ENCODE measurements around the gene ITPKB.
"Not testable (repeated sequence)": the region's sequence is repeated elsewhere in the genome, so short reads cannot be mapped to it uniquely, and the experiment has no call there.

The ITPKB gene

DNA sequence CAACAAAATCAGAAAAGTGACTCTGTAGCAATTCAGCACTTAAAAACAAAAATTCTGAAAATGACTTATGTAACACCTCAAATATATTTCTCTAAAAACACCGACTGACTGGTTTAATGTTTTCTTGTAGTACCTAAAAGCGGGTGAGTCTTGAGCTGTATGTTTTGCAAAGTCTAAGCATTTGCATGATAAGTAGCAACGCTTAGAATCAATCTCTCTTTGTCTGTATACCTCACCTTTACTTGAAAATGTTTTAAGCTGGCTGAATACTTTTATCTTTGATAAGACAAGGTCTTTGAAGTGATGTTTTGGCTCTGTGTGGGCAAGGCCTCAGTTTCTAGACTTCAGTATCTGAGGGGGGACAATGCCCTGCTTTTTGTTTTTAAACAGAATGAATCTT is 8.2 kb downstream of the ITPKB start:
- no peak for DNase-seq (ENCODE audit: low read depth)

DNA sequence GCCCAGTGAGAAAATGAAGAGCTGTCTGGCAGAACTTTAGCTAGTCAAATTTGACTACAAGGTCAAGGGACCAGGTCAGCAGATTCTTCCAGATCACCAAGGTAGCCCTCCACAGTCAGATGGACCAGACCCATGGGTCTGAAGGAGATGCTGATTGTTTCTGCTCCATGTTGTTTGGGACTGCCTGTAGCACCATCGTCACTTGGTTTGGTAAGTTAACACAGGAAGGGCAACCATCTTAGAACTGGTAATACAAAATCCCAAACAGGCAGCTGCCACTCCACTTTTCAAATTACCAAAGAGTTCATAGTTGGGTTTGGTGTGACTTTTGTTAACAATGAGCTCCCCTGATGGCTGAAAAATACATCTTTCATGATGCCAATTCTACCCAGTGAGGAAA is 9.0 kb downstream of the ITPKB start:
- DNase-seq (ENCODE audit: low read depth) = no peak

- DNase-seq (ENCODE audit: low read depth) = no peak
Measured at GRCh38 chr1:226728448-226728847, 10.6 kb downstream of the ITPKB start.

GRCh38 chr1:226725897-226726267 is 13.2 kb downstream of the ITPKB start:
- DNase-seq (ENCODE audit: low read depth) = no peak

- no peak for DNase-seq (ENCODE audit: low read depth)
Measured at GRCh38 chr1:226723657-226724532, 15.2 kb downstream of the ITPKB start.

DNA sequence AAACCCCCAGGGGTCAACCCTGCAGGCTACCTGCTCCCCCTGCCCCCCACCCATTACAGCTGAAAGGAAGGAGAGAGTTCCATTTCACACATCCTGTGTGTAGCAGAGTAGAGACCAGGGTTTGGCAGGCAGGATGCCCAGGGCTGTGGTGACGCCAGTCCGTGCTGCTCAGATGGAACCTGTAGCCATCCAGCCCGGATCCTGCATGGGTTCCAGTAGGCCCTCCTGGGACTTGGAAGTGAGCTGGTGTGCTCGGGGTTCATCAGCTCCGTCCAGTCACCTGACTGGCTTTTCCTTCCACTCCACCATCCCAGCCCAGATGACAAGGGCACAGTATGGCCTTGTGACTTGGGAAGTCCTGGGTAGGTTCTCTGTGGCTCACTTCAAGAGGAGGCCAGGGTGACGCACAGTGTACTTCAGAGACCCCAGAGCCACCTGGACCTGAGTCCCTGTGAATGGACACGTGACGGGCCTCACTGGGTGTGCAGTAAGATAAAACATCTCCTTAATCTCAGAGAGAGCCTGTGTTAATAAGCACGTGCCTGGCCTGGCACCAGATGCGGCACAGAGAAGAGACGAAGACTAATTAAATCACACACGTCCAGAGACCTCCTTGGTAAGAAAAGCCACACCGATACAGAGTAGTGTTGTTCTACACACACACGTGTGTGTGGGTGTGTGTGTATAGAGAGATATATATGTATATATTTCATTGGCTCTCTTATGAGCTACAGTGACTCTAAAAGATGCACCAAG is 16.0 kb downstream of the ITPKB start:
- DNase-seq (ENCODE audit: low read depth) = no peak

GRCh38 chr1:226722240-226722900 is 16.7 kb downstream of the ITPKB start:
- no peak for DNase-seq (ENCODE audit: low read depth)

DNA sequence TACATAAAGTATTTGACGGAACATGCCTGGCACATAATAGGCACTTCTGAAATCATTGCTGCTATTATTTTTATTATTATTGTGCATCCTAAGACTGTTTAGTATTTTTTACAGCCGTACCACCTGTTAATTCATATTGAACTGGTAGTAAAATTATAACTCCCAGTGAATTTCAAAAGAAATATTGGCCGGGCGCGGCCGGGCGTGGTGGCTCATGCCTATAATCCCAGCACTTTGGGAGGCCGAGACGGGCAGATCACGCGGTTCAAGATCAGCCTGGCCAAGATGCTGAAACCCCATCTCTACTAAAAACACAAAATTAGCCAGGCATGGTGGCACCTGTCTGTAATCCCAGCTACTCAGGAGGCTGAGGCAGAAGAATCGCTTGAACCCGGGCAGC is 18.5 kb downstream of the ITPKB start:
- DNase-seq (ENCODE audit: low read depth) = not testable (repeated sequence)

DNA sequence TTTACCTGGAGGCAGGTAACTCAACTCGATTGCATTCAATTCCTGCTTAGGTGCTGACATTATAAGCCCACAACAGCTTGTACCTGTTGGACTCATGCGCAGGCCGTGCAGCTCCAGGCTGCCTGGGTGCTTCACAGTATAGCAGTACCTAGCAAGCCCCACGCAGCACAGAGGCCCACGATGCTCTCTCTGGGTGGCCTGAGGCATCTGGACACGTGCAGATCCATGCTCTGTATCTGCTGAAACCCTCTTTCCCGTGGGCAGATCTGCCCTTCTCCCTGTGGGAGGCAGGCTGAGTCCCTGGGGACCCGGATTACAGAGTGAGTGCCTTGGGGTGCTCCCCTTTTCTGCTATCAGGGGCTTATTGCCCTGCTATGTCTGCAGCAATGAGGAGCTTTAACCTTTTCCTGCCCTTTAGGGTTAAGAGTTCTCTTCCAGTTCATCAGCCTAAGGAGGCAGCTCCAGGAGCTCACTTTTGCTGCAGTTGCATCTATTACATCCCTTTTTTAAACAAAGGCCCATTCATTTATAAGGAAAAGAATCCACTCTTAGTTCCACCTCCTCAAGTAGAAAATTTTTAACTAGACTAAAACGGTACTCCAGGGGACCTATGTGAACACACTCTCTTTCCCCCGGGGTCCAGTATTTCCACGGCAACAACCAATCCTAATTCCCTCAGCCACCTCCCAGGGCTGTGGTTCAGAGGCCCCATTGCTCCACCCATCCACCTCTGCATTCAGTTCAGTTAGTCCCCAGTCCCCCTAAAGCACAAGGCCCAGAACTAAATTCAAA is 19.3 kb downstream of the ITPKB start:
- DNase-seq (ENCODE audit: low read depth) = no peak

DNA sequence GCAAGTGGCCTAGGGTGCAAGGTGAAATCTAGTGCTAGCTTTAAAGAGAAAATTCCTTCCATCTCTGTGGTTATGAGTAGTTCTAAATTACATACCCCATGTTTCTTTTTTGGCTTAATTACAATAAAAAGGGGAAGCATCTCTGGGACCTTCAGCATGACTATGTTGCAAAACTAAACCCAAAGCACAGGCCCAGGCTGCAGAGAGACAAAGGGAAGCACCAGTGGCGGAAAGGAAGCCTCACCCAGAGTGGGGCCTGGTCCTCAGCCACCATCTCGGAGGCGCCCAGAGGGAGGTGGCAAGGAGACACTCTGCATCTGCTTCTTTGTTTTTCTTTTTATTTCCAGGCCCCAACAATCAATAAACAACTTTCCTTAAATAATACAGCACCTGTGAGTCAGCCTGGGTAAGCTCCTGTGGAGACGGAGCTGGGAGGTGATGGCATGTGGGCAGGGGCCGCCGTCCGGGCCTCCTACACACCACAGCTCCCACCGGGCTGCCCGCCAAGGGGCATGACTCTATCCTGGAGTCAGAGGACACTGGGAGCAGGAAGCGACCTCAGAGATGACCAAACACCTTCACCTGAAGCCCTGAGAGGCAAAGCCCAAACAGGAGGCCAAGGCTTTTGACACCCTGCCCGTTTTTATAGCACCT is 21.7 kb downstream of the ITPKB start:
- no peak for DNase-seq (ENCODE audit: low read depth)

DNA sequence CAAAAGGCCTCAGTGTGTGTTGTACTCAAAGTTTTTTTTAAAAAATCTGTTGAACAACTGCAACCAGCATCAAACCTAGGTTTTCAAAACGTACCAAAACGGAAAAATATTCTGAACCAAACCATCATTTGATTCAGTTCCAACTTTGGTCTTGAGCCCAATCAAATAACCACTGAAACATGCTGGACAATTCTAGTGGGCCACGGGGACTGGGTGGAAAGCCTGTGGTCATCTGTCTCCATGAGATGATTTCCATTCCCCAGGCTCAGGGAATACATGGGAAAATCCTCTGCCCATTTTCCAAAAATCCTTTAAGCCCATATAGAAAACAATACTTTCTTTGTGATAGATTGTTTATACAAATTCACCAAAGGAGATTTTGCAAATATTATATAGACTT is 22.5 kb downstream of the ITPKB start:
- no peak for DNase-seq (ENCODE audit: low read depth)

DNA sequence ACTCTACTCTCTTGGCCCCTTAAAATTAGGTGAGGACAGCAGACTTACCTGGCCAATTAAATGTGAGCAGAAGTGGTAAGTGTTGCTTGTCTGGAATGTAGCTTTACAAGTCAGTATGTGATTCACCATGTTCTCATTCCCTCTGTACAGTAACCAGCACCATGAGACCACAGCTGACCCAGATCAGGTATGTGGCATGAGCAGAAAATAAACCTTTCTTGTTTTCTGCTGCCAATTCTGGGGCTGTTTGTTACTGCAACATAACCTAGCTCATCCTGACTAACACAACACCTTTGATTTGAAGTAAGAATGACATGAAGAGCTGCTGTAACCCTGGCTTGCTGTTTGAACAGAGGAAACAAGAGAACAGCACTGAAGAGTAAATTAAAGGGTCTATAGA is 24.9 kb downstream of the ITPKB start:
- DNase-seq (ENCODE audit: low read depth) = no peak

- DNase-seq (ENCODE audit: low read depth) = no peak
Measured at GRCh38 chr1:226712742-226713419, 26.2 kb downstream of the ITPKB start.

- DNase-seq (ENCODE audit: low read depth) = peak; percentile 46
Measured at GRCh38 chr1:226711976-226712741, 26.9 kb downstream of the ITPKB start.

- no peak for DNase-seq (ENCODE audit: low read depth)
Measured at GRCh38 chr1:226710501-226710900, 28.6 kb downstream of the ITPKB start.

DNA sequence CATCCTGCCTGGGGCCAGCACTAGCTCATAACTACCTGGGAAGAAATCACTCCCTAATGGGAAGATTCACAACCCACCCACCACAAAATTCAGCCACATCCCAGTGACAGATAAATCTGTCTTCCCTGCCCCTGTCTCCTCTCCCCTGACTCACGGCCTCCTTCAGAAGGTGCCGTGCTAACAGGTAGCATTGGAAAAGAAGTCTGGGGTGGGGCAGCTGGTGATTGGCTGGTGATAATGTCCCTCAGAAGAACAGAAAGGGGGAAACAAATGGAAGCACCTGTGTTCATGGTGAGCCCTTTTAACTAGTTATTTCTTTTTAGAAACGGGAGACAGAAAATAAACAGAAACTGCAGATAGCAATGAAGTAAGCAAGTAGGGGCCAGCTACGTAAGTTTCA is 29.1 kb downstream of the ITPKB start:
- no peak for DNase-seq (ENCODE audit: low read depth)

DNA sequence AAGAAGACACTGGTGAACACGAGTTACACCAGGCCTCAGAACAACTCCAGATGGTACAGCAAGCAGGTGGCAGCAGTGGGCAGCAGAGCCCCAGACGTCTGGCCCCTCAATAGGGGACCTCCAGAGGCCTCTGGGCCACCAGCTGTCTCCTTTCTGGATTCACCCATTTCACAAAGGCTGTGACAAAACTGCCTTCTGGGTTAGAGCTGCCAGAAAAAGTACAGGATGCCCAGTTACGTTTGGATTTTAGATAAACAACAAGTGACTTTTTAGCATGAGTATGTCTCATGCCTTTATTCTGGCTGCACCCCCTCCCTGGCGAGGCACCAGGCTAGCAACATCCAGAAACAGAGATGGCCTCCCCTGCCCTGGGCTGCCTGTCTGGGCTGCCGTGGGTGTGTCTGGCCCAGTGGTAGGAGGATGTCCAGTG is 30.1 kb downstream of the ITPKB start:
- no peak for DNase-seq (ENCODE audit: low read depth)

DNA sequence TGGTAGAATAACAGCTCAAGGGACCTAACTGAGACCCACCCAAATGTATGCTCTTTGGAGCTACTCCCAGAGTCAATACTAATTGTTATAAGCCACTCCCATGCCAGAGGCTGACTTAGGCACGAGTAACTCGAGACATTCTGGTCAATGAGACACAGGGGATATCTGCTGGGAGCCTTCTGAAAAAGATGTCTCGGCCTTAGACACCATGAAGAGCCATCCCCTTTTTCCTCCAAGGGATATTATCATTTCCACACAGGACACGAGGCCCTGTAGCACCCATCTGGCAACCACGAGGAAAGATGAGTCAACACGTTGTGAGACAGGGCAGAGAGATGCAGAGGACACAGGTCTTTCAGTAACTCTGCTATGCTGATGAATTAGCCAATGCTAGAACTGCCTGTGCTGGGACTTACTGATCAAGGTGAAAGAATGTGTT is 30.7 kb downstream of the ITPKB start:
- DNase-seq (ENCODE audit: low read depth) = no peak

- DNase-seq (ENCODE audit: low read depth) = no peak
Measured at GRCh38 chr1:226706684-226707083, 32.4 kb downstream of the ITPKB start.
